SK-N-DZ (cell line): Measurements from ENCODE around the gene MYO1E.
"Not testable (repeated sequence)": the region's sequence is repeated elsewhere in the genome, so short reads cannot be mapped to it uniquely, and the experiment has no call there.

Experiments
- DNase-seq: peaks from one replicate; pipeline ENCODE4 v3.0.0-alpha.2; 2015; ENCODE audit warnings: low spot score

Gene MYO1E

DNA sequence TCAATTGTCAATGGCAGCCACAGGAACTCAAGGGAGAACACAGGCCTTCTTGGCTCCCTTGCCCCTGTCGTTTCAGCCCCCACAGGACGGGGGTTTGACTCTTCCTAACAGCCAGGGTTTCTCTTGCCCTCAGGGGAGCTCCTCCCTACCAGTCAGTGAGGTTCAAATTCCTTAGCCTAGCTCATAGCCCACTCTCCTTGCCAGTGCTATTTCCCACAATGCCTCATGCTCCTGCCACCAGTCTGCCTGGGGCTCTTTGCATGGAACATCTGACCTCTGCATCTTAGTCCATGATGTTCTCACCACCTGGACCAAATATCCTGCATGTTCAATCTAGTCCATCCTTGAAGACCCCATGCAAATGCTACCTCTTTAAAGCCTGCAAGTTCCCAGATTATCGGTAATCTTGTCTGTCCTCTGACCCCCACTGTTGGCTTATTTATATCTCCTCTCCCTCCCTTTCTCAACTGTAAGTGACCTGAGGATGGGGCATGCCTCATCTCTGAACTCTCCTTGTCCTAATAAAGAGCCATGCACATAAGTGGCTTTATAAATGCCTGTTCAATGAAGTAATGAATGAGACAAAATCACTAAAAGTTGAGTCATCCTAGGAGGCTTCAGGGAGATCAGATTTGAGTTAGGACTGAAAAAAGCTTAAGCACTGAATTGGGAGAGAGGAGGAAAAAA is 78.0 kb downstream of the MYO1E start:
- DNase-seq = no peak

DNA sequence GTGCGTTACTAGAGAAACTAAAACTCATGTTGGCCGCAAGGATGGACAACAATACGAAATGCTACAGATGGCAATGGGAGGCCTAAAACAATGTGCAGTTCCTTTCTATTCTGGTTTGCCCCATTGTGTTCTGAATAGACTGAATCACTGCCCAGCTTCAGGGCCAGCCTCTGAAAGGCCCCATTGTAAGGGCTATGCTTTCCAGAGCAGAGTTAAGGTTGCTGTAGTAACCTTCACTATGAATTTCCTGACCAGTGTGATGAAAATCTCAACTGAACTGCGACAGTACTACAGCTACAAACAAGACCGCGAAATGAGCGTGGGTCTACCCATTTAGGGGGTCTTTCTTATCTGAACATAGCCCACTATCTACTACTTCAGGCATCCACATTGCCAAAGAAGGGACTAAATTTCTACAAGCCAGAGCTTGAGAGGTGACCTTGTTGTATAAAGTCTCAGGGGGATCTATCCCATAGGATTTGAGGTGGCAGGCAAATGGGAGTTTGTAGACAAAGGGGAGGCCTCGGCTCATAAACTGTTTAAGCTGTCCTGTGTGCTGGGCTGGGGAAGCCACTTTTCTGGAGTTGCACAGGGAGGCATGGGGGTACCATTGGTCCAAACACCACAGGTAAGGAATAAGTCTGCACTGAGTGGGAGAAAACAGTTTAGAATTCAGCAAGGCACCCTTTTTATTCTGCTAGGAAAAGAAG is 80.1 kb downstream of the MYO1E start:
- DNase-seq = no peak

DNA sequence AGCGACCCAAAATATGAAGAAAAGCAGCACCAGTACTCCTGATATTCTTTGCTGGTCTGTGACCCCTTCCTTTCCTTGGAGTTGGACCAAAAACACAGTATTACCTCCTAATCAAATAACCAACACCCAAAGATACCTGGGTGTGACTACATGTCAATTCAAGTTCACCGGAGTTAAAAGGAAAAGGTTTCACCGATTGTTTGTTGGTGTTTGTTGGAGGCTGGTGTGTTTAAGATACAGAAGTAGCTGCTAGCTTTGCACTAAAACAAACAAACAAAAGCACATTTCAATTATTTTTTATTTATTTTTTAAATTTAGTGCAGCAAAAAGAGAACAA is 81.5 kb downstream of the MYO1E start:
- DNase-seq = no peak

DNA sequence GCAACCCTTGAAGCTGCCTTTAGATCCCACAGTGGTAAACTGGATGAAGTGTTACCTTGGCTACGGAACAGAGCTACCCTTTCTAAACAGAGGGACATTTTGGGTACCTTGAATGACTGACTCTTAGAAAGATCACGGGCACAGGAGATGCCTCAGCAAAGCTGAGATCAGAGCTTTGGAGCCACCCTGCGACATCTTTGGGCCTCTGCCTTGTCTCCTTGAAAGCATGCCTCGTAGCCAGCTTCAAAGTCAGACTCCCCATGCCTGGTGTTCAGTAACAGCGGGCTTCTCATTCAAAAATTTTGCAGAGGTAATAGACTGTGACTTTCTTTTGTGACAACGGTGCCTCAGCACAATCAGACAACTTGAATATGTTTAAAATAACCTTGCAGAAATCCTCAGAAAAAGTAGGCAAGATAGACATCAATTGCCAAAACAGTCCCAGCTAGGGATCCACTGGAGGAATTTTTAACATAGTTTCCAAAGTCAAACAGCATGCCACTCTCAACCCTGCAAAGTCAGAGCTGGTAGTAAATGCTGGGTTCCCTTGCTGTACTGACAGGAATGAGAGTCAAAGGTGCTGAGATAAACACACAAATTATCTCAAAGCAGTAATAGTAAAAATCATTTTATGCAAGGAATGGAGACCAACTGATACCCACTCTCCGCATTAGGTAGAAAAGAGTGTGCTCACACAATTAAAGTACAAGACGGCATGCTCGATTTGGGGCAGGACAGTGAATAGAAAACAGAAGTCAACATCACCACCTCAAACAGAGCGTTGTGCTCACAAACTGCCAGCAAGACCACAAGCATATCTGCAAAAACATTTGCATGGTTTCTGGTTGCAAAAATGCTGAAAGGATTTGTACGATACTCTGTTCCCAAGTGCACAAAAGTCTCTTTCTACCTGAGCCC is 82.1 kb downstream of the MYO1E start:
- DNase-seq = no peak

DNA sequence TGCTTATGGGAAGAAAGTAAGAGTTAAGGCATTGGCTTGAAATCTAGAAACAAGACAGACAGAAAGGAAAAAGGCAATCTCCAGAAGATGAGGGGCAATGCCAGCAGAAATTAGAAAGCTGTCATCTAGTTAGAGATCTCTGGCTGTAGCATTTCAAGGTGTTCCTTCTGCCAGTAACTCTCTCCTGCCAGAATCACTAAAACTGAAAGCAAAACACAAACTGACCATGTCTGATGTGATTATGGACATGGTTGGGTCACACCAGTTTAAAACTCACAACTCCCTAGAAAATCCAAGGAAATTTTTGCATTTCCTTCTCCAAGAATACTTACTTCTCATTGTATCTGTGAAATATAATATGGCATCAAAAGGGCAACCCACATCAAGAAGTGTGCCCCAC is 83.1 kb downstream of the MYO1E start:
- DNase-seq = no peak

DNA sequence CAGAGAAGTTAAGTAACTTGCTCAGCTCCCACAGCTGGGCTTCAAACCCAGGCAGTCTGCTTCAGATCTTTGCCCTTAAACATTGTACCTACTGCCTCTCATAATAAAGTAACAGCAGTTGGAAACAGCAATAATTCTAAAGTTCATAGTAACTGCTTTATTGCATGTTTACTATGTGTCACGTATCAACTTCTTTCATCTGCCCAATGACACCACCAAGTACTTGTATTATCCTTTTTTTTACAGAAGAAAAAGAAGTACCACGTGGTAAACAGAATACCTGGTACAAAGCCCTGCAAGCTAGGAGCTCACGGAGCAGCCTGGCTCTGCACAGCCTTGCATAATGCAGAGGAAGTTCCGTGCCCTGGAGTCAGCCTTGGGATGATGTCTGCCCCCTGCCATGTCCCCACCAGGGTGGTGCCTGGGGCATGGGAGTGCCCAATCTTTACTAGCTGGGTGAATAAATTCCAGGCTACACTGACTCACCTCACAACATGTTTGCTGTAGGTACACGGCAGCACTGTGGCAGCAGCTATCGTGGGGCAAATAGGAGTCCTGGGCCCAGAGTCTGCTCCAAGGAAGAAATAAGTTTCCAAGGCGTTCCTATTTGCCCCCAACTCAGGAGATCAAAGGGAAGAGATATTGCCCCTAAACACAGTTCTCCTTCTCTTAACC is 88.8 kb downstream of the MYO1E start:
- DNase-seq = no peak

DNA sequence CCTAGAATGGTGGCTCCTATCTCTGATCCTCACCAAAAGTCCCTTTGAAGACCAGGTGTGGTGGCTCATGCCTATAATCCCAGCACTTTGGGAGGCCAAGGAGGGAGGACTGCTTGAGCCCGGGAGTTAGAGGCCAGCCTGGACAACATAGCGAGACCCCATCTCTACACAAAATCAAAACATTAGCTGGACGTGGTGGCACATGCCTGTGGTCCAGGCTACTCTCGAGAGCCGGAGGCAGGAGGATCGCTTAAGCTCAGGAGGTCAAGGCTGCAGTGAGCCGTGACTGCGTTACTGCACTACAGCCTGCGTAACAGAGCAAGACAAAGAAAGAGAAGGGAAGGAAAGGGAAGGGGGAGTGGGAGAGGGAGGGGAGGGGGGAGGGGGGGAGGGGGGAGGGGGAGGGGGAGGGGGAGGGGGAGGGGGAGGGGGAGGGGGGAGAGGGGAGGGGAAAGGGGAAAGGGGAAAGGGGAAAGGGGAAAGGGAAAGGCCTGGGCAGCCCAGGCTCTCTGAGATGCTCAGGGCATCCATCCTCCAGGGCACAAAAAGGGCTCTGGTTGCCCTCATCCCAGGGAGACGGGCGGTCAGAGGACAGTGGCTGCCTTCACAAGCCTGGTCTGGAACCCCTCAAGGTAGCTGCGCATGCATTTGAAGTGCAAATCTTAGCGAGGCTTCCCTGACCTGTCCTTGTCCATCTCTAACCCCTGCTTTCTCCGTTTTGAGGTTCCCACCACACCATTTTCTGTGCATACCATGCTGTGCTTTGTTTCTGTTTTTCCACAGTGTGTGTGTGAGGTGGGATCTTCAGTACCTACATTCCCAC is 89.9 kb downstream of the MYO1E start:
- DNase-seq = no peak

DNA sequence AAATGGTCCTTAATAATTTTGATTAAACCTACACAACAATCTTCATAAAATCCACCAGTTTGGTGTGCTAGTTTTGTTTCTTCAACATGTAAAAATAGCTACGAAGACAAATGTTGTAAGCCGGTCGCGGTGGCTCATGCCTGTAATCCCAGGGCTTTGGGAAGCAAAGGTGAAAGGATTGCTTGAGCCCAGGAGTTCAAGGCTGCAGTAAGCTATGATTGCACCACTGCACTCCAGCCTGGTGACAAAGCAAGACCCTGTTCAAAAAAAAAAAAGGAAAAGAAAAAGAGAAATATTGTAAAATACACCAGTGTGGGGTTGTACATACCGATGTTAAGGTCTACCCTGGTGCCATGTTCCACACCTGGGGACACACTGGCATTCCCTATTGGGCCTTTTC is 91.0 kb downstream of the MYO1E start:
- DNase-seq = no peak

DNA sequence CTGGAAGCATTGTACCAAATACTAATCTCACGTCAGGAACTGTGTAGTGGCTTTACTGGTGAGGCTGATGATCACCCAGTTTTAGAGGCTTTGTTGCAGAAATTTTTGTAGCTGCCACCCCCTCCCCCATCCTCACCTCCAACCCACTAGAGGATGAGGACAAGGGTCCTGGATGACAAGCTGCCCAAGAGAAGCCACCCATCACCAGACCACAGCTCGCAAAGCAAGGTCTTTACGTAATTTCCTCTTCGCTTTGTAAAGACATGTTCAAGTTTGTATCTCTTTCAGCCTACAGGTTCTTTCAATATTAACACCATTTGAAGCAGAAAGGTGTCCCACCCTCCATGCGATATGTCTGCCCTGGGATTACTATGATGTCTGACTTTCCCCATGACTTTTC is 91.8 kb downstream of the MYO1E start:
- no peak for DNase-seq

DNA sequence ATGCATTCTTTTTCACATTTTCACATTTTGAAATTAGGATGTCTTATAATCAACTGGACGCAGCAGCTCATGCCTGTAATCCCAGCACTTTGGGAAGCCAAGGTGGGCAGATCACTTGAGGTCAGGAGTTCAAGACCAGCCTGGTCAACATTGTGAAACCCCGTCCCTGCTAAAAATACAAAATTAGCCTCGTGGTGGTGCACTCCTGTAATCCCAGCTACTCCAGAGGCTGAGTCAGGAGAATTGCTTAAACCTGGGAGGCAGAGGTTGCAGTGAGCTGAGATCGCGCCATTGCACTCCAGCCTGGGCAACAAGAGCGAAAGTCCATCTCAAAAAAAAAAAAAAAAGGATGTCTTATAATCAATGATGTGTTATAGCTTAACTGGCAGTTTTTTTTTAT is 92.4 kb downstream of the MYO1E start:
- not testable (repeated sequence) for DNase-seq

DNA sequence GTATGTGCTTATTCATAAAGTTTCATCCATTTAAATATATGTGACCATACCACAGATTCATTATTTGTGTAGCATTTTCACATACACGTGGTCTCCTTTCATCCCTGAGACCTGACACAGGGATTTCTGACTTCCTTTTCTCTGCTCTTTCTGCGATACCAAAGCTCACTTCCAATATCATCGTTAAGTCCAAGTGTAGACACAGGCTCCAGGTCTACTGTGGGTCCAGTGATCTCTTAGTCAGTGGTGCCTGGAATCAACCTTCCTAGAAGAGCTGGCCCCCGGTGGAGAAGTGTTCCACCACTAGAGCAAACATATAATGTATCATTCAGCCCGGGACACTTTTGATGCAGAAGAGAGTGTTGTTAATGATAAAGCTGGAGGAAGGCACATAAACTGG is 93.6 kb downstream of the MYO1E start:
- no peak for DNase-seq

DNA sequence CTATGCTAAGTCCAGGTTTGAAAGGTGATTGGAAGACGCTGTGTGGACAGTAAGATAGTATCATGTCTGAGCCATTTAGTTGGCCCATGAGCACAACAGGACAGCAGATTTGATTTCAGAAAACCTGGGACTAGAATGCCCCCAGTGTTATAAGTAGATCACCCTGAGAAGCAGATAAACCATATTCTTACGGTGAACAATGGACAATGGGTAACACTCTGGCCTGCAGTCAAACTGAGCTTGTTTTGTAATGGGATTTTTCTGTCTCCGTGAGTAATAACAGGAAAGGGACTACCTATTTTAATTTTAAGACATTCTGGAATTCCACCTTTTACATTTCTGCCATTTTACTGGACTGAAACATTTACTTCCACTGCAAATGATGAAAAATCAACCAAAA is 94.6 kb downstream of the MYO1E start:
- no peak for DNase-seq

DNA sequence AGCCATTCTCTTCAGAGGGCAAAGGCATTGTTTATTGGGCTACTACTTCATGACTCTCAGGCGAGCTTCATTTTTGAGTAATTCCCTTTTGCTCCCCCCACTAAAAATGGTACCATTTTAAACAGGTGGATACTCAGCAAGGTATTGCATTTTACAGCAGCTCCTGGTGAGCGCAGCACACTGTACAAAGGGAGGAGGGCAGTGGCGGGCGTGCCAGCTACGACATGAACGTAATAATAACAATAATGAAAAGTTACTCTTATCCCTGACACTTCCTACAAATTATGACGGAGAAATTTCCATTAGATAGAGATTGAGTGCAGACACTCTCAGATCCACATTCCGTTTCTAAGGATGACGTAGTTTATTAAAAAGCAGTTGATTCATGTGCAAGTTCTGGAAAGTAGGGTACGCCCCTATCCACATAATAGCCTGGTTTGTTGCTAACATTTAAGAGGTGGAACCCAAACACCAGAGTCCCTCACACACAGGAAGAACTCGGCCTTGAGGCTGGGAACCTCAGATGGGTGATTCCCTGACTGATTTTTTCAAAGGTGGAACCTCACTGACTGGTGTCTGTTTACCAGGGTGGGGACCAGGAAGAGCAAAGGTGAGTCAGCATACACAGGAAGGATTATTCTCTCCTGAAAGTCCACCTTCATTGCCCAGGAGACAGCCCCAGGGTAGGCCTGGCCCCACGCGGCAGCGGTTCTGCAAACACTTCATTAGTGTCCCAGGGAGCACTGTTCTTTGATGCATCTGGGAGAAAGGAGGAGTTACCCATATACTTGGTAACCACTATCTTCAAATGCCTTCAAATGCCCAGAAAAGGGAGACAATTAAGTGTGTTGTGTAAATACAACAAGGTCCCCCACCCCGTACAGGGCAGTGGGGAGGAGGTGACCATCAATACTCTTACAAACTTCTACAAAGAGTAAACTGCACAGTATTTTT is 96.2 kb downstream of the MYO1E start:
- DNase-seq = no peak

DNA sequence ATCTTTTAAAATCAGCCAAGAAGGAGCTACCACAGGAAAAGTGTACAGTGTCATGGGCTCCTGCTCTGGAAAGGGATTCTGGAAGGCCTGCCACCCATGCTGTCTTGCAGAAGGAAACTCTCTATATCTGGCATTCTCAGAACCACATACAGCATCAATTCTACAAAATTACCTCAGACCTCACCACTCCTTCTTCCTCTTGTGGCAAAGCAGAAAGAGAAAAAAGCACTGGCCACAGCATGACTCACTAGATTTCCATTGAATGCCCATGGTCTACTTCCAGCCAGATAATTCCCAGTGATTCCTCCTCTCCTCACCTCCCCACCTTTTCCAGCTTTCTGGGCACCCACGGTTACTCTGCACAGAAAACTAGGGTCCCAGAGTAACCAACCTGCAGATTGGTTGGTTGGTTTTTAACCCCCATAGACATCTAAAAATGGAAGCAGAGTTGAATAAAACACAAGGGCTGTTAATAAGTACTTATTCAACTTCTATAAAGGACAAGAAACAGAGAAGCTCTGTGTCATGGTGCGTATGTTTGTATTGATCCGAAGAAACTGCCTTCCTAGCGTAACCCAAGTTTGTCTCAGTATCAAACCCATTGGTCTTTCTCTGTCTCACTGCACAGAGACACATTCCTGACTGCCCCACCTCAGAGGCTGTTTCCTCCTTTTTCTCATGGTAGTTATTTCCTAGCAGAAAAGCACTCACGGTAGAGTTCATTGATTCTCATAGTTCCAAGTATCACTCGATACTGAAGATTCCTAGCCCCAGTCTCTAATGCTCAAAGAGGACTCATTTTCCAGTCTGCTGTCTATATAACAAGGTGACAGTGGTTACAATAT is 98.3 kb downstream of the MYO1E start:
- no peak for DNase-seq

DNA sequence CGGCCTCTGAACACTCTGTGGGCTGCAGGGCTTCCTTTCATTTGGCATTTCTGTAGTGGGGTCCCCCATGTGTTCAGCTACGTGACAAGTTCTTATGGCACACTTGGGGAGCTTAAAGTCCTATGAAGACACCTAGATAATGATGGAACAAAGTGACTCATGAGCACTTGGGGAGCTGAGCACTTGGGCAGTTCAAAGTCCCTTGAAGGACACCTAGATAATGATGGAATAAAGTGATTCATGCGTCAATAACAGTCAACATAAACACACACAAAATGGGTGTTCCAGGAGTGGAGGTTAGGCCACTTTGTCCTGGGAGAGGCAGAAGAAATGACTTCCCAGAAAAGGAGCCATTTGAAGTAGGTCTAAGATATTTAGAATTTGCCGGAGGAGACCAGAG is 99.4 kb downstream of the MYO1E start:
- DNase-seq = no peak

DNA sequence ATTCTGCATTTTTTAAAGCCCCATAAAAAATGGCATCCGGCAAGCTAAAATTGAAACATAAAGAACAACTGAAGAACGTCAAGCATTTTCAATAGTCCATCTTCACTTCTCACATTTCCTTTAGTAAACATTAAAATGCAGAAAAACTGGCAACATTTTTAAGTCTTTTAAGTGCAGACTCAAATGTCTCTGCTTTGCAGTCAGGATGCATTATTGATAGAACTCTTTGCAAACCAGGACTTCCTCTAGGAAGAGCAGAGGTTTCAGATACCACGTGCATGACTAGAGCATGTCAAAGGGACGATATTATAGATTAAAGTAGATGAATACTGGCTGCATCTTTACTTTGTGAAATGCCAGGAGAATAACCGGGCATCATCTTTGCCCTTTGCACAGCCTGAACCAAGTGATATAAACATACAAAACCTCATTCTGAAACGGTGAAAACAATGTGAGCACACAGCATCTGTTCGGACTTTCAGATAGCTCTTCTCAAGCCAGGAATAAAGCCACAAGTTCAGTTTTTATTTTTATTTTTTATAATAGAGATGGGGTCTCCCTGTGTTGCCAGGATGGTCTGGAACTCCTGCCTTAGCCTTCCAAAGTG is 101.0 kb downstream of the MYO1E start:
- DNase-seq = no peak

DNA sequence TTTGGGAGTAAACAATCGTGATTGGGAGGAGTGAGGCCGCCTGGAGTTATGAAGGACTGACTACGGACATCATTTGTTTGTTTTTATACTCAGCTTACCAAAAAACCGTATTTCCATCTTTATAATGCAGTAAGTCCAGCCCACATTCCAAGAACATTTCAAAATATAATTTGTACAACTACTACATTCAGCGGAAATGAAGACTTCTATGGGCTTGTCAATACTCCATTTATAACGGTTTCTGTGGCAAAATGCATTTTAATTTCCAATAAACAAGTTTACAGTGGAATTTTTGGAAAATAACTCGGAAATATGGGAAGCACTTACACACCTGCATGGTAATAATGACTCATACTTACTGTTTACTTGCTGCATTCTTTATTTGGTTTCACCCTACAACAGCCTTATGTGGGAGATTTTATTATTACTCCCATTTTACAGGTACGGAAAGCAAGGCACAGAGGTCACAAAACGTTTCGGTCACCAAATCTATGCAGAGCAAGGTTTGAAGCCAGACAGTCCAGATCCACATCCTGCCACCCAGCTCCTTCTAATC is 103.7 kb downstream of the MYO1E start:
- DNase-seq = no peak

DNA sequence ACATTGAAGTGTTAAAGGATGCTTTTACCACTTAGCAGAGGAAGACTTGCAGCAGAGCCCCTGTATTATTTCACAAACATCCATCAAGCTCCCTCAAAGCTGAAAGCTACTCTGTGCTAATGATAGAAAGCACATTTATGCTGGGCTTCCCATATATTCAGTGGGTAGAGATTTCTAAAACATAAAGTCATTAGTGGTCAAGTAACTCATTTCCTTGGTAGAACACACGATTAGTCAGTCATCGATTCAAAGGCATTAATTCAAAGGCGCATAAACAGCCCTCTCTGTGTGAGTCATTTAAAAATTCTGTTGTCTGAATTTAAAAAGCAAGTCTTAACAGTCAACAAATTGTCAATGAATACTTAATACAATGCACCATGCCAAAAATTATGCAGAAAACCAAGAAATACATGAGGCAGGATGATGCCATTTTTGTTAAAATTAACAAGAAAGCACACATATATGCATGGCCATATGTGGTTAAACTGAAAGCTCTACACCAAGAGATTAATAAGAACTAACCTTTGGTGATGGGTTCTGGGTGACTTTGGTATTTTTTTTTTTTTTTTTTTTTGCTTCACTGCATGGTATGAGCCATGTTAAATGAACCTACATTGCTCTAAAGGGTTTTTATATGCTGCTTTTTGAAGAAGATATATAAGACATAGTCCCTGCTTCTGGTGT is 104.4 kb downstream of the MYO1E start:
- DNase-seq = no peak
